ENCODE data around the gene FEV.
"Not testable (repeated sequence)": the region's sequence is repeated elsewhere in the genome, so short reads cannot be mapped to it uniquely, and the experiment has no call there.

Gene FEV

GRCh38 chr2:218946621-218947020 is 38.4 kb downstream of the FEV start:
- FAIRE-seq (no peak), DNase-seq (ENCODE audit: insufficient read length, low spot score) (no peak)

GRCh38 chr2:218944759-218945404 is 40.1 kb downstream of the FEV start:
- no peak for FAIRE-seq
- DNase-seq (ENCODE audit: insufficient read length, low spot score): no peak

- not testable (repeated sequence) for FAIRE-seq; DNase-seq (ENCODE audit: insufficient read length, low spot score)
Measured at GRCh38 chr2:218931751-218932150, 53.2 kb downstream of the FEV start.
